Measurements from ENCODE around the gene AGMO.

DNA sequence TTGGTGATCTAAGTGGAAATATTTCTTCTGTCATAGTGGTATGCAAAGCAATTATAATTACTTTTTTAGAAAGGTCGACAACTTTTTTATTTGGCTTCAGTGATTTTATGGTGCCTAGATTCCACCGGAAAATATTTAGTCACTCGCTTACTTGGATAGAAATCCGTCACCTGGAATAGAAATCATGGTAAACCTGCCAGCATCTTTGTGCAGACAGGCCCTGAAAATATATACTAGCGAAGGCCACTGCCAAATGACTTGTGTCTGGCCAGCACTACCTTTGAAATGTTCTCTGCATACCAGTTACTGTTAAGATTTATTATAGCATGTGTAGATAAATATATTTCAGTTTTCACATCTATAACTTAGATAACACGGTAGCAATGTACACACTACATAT is 226.4 kb downstream of the AGMO start:
- TF ChIP-seq, protein P1, sequence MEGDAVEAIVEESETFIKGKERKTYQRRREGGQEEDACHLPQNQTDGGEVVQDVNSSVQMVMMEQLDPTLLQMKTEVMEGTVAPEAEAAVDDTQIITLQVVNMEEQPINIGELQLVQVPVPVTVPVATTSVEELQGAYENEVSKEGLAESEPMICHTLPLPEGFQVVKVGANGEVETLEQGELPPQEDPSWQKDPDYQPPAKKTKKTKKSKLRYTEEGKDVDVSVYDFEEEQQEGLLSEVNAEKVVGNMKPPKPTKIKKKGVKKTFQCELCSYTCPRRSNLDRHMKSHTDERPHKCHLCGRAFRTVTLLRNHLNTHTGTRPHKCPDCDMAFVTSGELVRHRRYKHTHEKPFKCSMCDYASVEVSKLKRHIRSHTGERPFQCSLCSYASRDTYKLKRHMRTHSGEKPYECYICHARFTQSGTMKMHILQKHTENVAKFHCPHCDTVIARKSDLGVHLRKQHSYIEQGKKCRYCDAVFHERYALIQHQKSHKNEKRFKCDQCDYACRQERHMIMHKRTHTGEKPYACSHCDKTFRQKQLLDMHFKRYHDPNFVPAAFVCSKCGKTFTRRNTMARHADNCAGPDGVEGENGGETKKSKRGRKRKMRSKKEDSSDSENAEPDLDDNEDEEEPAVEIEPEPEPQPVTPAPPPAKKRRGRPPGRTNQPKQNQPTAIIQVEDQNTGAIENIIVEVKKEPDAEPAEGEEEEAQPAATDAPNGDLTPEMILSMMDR (IDR thresholded peaks at IDR 0.05; ENCODE audit: low read length): no peak
- TF ChIP-seq EZH2 (optimal IDR thresholded peaks at IDR 0.05; ENCODE audit: low read depth, low read length): no peak
- no peak for TF ChIP-seq EZH2phosphoT487 (IDR thresholded peaks at IDR 0.05; ENCODE audit: low read length)
